Activated T-cell treated with anti-CD3 and anti-CD28 coated beads, Interleukin-2, amount 50 U/mL, for 1 hour (primary cell): ENCODE results near the gene MAGEA9.
"Not testable (repeated sequence)": the region's sequence is repeated elsewhere in the genome, so short reads cannot be mapped to it uniquely, and the experiment has no call there.

Experiments
- DNase-seq: peaks from one replicate; pipeline ENCODE4 v3.0.0-alpha.2; 2020

The MAGEA9 gene, protein sequence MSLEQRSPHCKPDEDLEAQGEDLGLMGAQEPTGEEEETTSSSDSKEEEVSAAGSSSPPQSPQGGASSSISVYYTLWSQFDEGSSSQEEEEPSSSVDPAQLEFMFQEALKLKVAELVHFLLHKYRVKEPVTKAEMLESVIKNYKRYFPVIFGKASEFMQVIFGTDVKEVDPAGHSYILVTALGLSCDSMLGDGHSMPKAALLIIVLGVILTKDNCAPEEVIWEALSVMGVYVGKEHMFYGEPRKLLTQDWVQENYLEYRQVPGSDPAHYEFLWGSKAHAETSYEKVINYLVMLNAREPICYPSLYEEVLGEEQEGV

DNA sequence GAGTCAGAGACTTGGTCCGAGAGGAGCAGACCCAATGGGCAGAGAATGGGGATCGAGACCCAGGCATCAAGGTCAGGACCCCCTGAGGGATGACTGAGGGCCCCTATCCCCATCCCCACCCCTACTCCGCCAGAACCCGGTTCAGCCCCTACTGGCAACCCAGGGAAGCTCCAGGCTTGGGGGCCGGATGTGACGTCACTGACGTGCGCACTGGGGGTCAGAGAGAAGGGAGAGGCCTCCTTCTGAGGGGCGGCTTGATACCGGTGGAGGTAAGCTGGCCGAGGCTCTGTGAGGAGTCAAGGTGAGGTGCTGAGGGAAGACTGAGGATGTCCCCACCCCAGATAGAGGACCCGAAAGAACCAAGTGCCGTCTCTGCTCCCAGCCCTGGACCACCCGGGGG, at the start of gene MAGEA9:
MAGEA9 (plus strand) TSS at position 204 of the 400 bp plus-strand sequence. CDS start 4,281 bp downstream, outside the sequence.
- DNase-seq = not testable (repeated sequence)

DNA sequence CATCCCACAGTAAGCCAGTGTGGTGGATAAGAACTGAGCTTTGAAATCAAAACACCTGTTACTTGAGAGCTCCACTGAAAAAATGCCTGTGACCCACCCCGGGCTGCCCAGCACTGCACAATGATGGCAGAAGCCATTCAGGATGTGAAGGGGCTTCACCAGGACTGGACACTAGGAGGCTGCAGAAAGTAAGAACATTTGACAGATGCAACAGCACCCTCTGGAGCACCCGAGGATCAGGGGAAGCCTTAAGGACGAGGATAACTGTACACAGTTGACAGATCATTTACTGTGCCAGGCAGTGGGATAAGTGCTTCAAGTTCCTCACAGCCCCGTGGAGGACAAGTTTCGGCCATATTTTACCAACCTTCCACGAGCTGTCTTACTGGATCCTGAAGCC, 39.5 kb upstream of the MAGEA9 start:
- not testable (repeated sequence) for DNase-seq

DNA sequence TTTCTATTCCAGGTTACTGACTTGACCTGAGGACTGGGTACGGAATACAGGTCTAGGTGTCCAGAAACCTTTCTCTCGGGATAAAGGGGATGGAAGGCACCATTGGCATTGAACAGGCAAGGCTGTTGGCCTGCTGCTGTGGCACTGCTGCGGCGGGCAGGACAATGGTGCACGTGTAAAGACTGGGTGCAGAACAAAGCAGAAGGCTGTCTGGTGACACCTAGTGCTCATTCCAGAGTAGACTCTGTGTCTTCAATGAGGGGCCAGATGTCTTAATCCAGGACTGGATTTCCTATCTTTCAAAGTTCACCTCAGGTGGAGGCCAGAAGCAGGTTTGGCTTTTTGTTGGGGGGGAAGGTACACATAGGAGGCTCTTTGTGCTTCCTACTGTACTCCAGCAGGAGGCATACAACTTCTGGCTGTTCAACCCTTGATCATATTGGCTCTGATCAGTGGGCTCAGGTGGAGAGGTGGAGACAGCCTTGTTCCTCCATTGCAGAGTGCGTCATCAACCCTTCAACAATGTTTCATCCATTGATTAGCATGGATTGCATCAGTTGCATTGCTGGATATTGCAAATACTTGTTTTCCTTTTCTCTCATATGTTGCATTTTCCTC, 35.2 kb upstream of the MAGEA9 start:
- DNase-seq = not testable (repeated sequence)

DNA sequence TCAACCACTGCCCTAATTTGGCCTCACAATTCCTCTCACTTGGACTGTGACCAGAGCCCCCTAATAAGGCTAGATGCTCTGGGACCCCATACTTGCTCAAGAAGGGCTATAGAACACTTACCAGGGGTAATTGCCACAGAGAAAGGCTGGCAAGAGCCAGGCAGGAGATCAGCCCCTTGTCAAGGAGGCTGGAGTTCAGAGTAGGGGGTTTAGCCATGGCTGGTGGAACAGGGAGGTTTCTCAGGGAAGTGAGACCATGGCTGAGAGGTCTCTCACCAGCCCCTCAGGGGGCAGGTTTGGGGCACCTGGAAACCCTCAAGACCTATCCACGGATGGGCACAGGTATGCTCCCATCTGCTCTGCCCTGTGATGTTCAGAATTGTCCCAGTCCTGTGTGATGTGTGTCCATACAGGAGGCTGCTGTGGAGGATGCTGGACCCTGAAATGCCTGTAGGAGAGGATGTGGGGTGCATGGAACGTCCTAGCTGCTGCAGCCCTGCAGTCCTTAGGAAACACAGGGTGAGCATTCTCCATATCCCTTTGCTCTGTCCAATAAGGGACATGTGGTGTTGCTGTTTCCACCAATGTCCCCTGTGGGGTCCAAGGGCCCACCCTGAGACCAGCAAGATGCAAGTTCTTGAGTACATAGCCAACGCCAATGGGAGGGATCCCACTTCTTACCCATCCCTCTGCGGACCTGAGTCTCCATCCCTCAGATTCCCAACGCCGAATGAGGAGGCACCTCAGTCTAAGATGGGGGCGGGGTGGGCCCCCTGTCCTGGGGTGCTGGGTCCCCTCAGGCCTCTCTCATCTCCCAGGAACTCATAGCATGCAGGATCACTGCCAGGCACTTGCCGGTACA, 24.3 kb upstream of the MAGEA9 start:
- DNase-seq = no peak

DNA sequence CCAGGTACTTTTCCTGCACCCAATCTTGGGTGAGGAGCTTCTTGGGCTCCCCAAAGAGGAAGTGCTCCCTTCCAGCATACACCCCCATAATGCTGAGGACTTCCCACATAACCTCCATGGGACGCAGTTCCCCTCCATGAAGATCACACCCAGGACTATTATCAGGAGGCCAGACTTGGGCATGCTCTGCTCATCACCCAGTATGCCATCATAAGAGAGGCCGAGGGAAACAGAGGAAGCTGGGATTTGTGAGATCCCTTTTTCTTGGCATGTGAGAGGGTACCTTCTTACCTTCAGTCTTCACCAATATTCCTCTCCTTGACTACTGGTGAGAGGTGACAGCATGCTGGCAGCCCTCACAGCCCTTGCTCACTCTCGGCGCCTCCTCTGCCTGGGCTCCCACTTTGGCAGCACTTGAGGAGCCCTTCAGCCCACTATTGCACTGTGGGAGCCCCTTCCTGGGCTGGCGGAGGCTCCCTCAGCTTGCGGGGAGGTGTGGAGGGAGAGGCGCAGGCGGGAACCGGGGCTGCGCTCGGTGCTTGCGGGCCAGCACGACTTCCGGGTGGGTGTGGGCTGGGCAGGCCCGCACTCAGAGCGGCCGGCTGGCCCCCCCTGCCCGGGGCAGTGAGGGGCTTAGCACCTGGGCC, 23.5 kb upstream of the MAGEA9 start:
- no peak for DNase-seq

DNA sequence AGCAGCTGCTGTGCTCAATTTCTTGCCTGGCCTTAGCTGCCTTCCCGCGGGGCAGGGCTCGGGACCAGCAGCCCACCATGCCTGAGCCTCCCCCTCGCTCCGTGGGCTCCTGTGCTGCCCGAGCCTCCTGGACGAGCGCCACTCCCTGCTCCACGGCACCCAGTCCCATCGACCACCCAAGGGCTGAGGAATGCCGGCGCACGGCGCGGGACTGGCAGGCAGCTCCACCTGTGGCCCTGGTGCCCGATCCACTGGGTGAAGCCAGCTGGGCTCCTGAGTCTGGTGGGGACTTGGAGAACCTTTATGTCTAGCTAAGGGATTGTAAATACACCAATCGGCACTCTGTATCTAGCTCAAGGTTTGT, 23.0 kb upstream of the MAGEA9 start:
- DNase-seq = not testable (repeated sequence)

DNA sequence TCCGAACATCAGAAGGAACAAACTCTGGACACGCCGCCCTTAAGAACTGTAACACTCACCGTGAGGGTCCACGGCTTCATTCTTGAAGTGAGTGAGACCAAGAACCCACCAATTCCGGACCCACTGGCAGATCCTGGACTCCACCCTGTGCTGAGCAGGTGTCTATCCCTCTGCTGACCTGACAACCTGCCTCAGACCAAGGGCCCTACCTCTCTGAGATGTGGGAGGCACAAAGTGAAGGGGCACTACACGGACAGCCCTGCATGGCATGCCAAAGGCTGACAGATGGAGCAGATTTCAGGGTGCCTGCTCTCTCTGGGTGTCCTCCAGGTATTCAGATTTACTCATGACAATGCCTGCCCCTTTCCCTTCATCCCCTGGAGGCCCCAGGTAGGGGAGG, 21.9 kb upstream of the MAGEA9 start:
- no peak for DNase-seq

DNA sequence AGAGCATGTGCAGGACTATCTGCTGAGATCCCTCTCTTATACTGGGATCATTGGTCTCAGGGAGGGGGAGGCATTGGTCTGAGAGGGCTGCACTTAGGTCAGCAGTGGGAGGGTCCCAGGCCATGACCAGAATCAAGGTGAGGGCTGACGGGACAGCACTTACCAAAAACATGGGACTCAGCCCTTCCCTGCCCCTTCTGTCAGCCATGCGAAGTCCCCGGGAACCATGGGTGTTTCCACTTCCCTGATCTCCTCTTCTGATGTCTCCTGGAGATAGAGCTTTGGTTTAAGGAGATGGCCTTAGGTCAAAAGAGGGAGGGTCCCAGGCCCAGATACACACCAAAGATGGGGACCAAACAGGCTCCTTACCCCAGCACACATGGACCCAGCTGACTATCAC, 20.8 kb upstream of the MAGEA9 start:
- DNase-seq = no peak

DNA sequence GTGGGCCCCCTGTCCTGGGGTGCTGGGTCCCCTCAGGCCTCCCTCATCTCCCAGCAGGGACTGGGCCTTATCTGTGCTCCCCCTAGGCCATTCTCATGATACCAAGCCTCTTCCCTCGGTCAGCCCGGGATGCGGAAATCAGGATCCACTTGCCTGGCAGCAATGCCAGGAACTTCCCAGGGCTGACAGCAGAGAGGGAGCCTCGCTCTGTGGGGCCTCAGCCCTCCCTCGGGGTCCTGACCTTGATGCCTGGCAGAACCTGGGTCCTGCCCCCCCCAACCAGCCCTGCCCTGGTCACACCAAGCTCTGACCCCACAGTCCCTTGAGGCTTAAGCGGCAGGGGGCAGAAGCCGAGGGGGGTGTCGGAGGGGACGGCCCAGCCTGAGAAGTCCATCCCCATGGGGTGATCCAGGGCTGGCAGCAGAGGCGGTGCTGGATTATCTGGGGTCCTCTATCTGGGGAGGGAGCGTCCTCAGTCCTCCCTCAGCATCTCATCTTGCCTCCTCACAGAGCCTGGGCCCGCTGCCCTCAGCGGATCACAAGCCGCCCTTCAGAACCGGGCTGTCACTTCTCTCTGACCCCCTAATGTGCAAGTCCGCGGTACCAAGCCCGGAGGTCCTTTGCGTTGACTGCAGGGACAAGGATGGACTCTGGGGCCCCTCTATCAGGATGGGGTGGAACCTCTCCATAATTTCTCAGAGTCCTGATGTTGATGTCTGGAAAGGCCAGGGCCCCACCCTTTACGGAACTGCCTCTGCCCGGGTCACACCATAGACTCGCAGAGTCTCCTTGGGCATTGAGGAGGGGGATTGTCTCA, 19.7 kb upstream of the MAGEA9 start:
- not testable (repeated sequence) for DNase-seq

DNA sequence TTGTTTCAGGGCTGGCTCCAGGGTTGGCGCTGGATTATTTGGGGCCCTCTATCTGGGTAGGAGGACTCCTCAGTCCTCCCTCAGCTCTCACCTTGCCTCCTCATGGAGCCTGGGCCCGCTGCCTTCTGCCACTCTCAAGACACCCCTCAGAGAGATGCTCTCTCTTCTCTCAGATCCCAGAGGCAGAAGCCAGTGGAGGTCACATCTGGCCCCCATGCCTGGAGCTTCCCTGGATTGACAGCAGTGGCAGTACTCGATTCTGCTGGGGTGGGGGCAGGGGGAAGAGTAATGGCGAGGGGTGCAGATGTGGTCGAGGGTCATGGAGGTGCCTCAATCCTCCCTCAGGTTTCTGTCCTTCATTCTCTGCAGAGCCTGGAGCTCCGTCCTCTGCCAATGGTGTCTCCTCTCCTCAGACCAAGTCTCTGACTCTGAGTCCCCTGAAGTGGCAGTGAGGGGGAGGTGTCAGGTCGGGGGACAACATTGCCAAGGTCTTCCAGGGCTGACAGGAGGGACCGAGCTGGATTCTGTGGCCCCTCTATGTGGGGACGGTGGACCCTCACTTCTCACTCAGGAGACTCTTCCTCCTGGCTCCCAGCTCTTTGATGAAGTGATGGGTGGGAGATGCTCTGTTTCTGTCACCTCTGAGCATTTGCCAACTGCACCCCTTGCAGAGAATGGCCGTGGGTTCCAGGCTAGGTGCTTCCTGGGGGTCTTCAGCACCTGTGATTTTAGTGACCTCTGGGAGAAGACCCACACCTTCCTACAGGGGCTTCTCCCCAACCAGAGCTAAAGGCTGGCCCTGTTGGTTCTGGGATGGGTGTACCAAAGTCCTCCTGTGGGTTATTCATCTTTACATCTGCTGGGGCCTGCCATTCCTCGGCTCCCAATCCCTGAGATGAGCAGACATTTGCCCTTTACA, 18.8 kb upstream of the MAGEA9 start:
- DNase-seq = no peak

DNA sequence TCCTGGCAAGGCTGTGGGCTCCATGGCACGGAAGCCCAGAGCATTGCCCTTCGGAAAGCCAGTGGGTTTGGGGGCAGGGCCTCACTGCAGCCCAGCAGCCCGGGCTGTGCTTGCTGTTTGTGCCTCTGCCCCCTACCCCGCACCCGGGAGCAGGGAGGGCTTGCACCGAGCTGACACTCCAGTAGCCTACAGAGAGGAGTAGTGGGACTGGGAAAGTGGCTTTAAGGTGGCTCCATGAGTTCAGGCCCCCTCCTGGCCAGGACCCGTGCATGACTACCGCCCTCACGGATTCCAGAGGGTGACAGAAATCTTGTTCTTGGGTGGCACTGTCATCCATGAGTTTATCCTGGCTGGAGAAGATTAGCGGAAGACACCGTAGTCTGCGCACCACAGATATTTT, 11.4 kb upstream of the MAGEA9 start:
- not testable (repeated sequence) for DNase-seq

DNA sequence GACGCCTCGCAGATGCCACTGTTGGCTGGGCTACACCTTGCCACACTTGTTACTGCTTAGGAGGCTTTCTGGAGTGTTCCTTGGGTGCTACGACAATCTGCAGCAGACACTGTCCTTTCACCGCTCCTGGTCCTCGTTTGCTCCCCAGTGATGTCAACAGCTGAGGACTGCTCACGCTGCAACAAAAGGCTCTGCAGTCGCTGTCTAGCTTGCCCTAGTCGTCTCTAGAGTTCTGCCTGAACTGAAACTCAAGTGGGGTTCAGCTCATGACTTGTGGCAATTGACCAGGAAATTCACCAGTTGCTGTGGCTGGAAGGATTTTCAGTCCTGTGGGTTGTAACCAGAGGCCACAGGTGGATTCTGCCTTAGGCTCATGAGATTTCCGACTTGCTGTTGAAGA, 8.7 kb upstream of the MAGEA9 start:
- not testable (repeated sequence) for DNase-seq

DNA sequence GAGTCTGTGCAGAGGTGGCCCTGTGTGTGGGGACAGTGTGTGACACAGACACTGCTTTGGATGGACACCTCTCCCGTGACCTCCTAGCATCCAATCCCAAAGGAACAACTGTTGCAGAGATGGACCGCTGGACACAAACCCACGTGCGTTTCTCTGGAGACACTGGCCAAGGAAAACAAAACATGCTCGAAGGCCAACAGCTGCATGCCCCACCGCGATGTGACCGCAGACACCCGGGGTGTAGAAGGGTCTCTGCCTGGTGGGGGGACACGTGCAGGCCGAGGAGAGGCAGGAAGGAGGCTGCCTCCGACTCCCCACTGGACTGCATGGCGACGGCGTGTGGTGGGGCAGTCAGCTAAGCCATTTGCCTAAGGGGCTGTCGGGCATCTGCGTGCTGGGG, 8.0 kb upstream of the MAGEA9 start, which contains the start of gene HSFX1:
HSFX1 (plus strand) TSS at position 301 of the 400 bp plus-strand sequence. CDS start 614 bp downstream, outside the sequence.
- not testable (repeated sequence) for DNase-seq

DNA sequence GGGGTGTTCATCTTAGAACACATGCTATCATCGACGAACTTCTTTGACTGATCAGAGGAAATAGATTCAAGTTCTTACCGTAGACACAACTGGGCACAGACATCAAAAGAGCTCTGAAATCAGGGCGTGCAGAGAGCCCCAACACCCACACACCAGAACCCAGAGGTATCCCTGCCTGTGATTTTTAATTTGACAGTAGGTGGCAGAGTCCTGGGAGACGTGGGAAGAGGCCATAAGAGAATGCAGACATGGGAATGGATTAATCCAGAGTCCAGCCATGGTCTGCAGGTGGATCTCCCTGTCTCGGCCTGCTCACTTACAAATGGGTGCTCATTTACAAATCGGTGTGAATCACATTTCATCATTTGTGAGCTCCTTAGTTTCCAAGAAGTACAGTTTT, 3.7 kb upstream of the MAGEA9 start:
- not testable (repeated sequence) for DNase-seq

DNA sequence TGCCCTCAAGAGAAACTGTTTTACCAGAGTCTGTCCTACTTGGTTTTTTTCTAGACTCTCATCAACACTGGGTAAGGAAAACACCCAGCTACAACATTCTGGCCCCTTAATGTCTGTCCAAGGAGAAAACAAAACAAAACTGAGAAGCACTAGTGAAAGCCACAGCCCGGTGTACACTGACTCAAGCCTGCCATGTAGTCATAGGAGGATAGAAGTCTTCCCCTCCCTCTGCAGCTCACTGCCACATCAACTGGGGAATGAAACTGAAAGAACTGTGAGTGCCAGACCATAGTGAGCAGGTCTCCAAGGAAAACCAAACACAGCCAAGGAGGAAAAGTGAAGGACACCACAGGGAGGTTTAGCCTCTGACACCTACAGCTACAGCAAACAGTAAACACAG, 13.8 kb downstream of the MAGEA9 start:
- DNase-seq = not testable (repeated sequence)

DNA sequence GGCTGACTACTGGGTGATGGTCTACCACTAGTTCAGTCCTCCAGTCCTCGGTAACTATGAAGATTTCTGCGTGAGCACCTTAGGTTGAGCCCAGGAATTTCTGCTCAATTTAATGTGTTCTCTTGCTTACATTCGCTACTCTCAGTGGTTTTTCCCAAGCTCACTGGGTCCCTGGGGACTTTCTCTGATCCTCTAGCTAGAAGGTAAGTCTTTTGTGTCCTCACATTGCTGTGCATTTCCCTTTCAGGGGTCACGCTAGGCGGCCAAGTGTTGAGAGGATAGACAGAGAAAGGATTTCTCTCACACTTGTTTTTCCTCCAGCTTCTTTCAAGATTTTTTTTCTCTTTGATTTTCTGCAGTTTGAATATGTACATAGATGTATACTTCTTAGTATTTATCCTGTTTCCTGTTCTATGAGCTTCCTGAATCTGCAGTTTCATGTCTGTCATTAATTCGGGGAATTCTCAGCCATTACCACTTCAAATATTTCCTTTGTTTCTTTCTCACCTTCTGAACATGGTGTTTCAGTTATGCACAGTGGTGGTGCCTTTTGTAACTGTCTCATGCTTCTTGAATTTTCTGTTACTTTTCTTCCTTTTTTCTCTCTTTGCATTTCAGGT, 17.5 kb downstream of the MAGEA9 start:
- DNase-seq = no peak

DNA sequence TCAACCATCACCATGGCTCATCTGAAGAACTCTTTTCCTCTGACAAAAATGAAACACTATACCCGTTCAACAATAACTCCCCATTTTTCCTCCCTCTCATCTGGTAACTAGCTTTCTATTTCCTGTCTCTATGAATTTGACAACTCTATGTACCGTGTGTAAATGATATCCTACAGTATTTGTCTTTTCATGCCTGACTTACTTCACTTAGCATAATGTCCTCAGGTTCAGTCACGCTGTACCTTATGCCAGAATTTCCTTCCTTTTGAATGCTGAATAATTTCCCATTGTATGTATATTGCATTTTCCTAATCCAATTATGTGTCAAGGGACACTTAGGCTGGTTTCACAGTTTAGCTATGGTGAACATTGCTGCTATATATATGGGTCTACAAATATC, 18.2 kb downstream of the MAGEA9 start:
- DNase-seq = no peak

DNA sequence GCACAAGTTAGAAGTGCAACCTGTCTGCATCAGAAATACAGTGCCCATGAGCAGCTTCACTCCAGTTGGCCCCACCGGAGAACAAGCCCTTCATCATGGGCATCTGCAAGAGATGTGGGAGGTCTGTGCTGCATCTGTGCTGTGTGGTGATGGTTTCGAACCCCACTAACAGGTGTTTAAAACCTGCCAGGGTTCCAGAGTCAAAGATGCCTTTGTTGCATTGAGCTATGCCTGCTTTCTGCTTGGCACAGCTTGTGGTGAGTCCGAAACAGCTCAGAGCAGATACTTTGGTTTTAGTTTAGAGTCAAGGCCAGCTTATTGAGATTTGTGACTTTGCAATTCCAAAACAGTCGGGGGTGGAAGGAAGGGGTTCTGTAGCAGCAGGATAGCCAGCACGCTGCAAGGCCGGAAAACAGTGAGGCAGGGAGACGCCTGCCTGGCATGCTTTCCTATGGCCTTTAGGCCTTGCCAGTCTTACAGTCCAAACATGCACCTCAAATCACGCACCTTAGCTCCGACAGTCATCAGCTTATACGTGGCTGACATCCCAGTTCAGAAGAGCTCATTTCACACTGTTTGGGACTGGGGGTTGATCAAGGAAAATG, 21.8 kb downstream of the MAGEA9 start:
- DNase-seq = no peak

DNA sequence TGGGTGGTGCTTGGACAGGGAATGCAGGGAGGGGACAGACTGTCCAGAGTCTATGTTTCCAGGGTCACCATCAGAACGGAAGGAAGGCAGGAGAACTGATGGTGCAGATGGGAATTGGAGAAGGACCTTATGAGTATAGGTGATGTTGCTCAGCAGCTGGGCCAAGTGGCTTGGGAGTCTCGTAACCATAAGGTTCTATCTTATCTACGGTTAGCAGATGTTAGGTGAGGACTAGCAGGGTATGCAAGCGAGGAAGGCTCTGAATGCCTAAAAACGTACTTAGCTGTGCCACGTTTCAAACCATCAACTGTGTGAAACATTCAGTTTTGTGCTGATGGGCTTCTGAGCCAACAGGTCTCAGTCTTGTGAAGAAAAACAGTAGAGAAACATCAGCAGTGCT, 22.4 kb downstream of the MAGEA9 start:
- DNase-seq = no peak
